Stimulated activated CD4-positive, alpha-beta T cell treated with anti-CD3 and anti-CD28 coated beads, Interleukin-4, amount 100 ng/mL, for 1 hour (primary cell): ENCODE data around the gene KRTAP5-2.
A peak's percentile ranks its signal among the peaks of the same experiment; 100 is the strongest.

Experiments
- DNase-seq: peaks from one replicate; pipeline ENCODE4 v3.0.0-alpha.2; 2020

The KRTAP5-2 gene

DNA sequence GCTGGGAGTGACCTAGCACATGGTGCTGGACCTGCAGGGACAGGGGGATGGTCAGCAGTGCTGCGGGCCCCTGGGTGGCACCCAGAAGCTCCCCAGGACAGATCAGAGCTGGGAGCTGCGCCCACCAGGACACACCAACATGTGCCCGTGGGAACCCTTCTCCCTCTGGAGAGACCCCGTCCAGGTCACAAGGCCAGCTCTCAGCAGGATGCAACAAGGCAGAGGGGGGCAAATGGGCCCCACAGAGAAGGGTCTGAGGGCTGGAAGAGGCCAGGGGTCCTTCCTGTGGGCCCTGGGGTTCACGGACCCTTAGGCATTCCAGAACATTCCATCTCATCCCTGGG, 32.2 kb downstream of the KRTAP5-2 start:
- no peak for DNase-seq

- no peak for DNase-seq
These were observed 32.8 kb downstream of the KRTAP5-2 start for GRCh38 chr11:1565173-1565903.

GRCh38 chr11:1564535-1565172, 33.4 kb downstream of the KRTAP5-2 start:
- DNase-seq = no peak

GRCh38 chr11:1563697-1564534, 34.2 kb downstream of the KRTAP5-2 start:
- DNase-seq = no peak

DNA sequence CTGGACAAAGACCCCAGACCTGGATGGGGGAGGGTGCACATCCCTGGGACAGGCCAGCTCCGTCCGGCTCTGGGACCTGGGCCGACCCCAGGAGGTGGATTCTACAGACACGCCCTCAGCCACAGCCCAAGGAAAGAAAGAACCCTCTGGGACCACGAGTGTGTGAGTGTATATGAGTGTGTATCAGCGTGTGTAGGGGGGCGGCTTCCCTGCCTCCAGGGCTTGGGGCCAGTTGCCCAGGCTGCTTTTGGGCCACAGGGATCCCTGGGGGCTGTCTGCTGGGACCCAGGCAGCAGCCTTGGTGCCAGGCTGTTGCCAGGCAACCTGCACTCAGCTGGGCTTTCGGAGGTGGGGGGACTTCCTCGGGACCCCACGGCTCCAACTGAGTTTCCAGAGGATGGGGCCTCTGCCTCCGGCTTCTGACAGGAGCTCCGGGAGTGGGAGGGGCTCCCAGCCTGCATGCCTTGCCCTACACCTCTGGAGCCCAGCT, 34.9 kb downstream of the KRTAP5-2 start:
- DNase-seq = no peak

GRCh38 chr11:1562469-1563148, 35.5 kb downstream of the KRTAP5-2 start:
- no peak for DNase-seq

- DNase-seq = no peak
These were observed 36.1 kb downstream of the KRTAP5-2 start for GRCh38 chr11:1561955-1562354.

GRCh38 chr11:1561266-1561665, 36.8 kb downstream of the KRTAP5-2 start:
- no peak for DNase-seq

GRCh38 chr11:1560649-1561251, 37.3 kb downstream of the KRTAP5-2 start:
- no peak for DNase-seq

DNA sequence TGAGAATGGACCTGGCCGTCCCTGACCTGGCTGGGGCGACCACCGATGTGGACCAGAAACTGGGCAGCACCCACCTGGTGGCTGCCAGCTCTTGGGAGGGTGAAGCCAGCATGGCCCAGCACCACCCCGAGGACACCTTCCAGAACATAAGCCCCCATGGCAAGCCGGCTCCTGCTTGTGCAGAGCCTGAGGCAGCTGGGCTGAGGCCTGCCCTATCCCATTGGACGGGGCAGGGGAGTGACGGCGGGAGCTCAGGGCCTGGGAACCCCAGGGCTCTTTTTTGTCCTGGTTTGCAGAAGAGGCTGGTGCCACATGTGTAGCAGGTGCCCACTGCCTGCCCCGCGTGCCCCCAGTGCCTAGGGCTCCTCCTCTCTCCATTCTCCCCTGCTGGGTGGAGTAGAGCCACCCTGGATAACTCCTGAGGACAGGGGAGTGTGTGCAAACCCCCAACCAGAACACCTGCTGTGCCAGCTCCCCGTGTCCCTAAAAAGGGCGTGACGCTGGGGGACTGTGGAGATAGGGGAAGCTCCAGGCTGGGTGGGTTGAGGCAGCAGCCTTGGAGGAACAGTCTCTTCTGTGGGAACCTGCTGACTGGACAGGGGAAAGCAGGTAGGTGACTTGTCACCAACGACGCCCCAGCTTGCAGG, 38.0 kb downstream of the KRTAP5-2 start:
- DNase-seq = no peak

- DNase-seq = peak; percentile 31
These were observed 38.8 kb downstream of the KRTAP5-2 start for GRCh38 chr11:1559111-1559951.

- no peak for DNase-seq
These were observed 39.4 kb downstream of the KRTAP5-2 start for GRCh38 chr11:1558775-1559110.

DNA sequence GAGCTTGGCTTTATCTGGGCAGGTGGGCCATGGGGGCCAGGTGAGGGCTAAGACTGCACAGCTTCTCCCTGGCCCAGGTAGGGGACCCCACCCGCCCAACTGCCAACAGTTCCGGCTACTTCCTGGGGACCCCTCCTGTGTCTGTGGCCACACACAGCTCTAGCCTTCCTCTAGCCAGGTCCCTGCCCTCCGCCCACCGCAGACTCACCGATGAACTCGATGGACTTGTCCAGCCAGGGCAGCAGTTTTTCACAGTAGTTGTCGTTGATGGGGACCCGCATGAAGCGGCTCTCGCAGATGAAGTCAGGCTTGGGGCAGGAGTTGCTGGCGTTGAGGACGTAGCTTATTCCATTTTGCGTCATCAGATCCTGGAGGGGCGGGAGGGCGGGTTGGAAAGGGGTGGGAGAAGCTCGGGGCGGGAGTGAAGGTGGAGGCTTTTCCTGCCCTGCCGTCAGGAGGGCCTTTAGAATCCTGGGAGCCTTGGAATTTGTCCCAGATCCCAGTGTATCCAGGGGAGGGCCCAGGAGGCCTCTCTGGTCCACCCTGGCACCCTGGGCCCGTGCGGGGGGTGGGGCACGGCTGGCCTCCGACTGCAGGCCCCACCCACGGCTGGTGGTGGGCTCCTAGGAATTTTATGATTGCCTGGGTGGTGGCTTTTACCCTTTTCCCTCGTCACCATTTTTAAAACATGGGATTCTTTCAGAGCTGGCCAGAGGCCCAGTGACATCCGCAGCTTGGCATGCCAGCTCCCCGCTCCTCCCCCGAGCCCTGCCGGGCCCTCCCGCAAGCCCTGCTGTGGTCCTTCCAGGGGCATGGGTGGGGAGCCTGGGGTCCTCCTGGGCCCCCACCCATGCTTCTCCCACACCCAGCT, 40.0 kb downstream of the KRTAP5-2 start:
- no peak for DNase-seq

- no peak for DNase-seq
These were observed 40.8 kb downstream of the KRTAP5-2 start for GRCh38 chr11:1557051-1557884.

DNA sequence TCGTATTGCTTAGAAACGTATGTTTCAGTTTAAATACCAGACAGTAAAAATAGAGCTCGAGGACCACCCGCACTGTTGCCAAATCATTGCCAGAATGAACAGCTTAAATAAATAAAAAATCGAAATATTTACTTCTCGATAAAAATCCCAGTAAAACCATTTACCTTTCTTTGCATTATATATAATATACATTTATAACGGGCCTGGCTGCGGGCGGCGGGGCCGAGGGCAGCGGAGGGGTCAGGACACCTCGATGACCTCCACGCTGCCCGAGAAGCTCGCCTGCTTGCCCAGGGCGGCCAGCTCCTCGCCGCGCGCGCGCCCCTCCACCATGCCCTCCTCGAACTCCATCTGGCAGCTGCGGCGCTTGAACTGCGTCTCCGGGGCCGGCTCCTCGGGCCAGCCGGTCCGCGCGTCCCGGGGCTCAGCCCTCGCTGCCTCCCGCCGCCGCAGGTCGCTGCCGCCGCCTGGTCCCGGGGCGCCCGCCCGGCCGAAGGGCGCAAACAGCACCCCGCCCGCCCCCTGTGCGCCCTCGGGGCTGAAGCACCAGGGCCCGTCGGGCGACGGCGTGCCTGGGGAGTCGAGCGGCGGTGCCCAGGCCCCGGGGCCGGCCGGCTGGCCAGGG, 41.7 kb downstream of the KRTAP5-2 start:
- no peak for DNase-seq

DNA sequence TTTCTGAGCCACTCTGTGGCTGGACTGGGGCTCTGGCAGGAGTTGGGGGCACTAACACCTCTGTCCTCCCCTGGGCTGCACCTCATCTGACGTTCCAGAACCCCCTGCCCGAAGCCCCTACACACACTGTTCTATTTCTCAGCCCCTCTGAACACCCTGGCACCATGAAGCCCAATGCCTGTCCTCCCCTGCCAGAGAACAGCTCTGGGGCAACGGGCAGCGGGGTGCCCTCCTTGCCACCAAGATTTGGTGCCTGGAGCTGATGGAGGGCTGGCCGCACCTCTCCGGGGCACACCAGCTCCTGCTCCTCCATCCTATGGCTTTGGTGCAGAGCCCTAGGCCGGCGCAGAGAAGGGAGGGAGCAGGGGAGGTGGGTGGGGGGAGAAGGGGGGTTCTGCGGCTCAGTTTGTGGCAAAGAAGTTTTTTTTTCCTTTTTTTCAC, 42.4 kb downstream of the KRTAP5-2 start:
- DNase-seq = no peak

DNA sequence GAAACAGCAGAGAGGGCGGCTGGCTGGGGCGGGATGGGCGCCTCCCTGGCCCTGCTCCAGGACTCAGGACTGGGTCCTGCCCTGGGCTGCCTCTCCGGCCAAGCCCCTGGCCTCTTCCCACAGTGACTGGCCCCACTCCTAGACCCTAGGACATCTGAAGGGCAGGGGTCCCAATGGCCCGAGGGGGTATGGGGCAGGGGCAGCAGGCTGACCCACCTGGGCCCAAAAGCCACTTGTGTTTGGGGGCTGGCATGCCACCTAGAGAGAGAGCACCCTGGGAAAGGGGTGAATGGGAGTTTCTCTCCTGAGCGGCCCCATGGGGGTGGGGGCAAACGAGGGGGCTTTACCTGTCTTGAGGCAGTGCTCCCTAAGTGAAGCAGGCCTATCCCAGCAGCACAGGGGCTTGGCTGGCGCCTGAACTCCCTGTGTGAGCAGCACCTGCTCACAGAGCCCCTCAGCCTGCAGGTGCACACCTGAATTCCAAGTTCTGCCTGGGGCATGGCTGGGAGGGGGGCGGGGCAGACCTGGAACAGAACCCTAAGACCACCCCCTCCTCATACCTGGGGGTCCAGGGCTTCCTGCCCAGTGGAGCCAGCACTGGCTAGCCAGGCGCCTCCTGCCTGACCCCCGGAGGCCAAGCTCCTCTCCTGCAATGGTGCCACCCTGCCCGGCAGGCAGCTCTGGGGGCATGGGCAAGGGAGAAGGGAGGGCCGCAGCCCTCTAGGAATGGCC, 42.9 kb downstream of the KRTAP5-2 start:
- no peak for DNase-seq
